COLO668 (cell line): ENCODE measurements around the gene NFYA.
"Not testable (repeated sequence)": the region's sequence is repeated elsewhere in the genome, so short reads cannot be mapped to it uniquely, and the experiment has no call there.

Experiments used
- DNase-seq: peaks from one replicate; lab custom pipeline; 2025; ENCODE audit not compliant: unreplicated experiment; lab: John Stamatoyannopoulos, UW

Gene NFYA

GRCh38 chr6:41100871-41101287 is 28.1 kb downstream of the NFYA start:
- DNase-seq: no peak

- DNase-seq: no peak
Observed at GRCh38 chr6:41103847-41104246, 31.1 kb downstream of the NFYA start.

GRCh38 chr6:41111017-41111416 is 38.2 kb downstream of the NFYA start:
- DNase-seq: no peak

GRCh38 chr6:41115027-41115426 is 42.3 kb downstream of the NFYA start:
- not testable (repeated sequence) for DNase-seq

GRCh38 chr6:41119508-41119907 is 46.7 kb downstream of the NFYA start:
- DNase-seq: no peak

- no peak for DNase-seq
Observed at GRCh38 chr6:41120058-41120457, 47.3 kb downstream of the NFYA start.

GRCh38 chr6:41122373-41122772 is 49.6 kb downstream of the NFYA start:
- no peak for DNase-seq

GRCh38 chr6:41122918-41123317 is 50.1 kb downstream of the NFYA start:
- no peak for DNase-seq

- no peak for DNase-seq
Observed at GRCh38 chr6:41125282-41125681, 52.5 kb downstream of the NFYA start.

GRCh38 chr6:41132254-41132653 is 59.5 kb downstream of the NFYA start:
- DNase-seq: no peak

- no peak for DNase-seq
Observed at GRCh38 chr6:41135062-41135832, 62.5 kb downstream of the NFYA start.

GRCh38 chr6:41136911-41137310 is 64.1 kb downstream of the NFYA start:
- no peak for DNase-seq

GRCh38 chr6:41147917-41148316 is 75.1 kb downstream of the NFYA start:
- no peak for DNase-seq
